ENCODE results near the gene SLC26A6. TPM values are rescaled to one million over a fixed set of nuclear protein-coding genes. Genes with fewer than 3 reads are reported as not detected.

SLC26A6 gene
- total RNA-seq, 2 experiments from 2014 or later: 58.0 to 61.5 TPM

Small RNA genes within 50 kb of the gene (microRNA-seq; reads per million reads assigned to microRNA genes)
- not detected for gene MIR4793
- gene MIR711: not detected

Other genes starting within 250 kb of the SLC26A6 start
- 1 to 10 TPM in 1 of 2 experiments, under 1 TPM in 1; 0.76 to 1.7 TPM for gene PLXNB1, start 205.4 kb downstream of the SLC26A6 start, total RNA-seq
- gene CCDC51, start 195.3 kb downstream of the SLC26A6 start, total RNA-seq: 10 to 100 TPM; 16.3 to 16.5 TPM
- gene TMA7, start 195.2 kb downstream of the SLC26A6 start, total RNA-seq: 100 to 1,000 TPM; 339 to 364 TPM
- gene ATRIP, start 188.7 kb downstream of the SLC26A6 start, total RNA-seq: 10 to 100 TPM; 18.8 to 20.3 TPM
- gene SHISA5, start 131.3 kb downstream of the SLC26A6 start, total RNA-seq: 100 to 1,000 TPM; 195 to 201 TPM
- gene PFKFB4, start 78.7 kb downstream of the SLC26A6 start, total RNA-seq: 10 to 100 TPM; 42.8 to 49.1 TPM
- gene UCN2, start 71.7 kb downstream of the SLC26A6 start, total RNA-seq: not detected
- gene COL7A1, start 40.1 kb downstream of the SLC26A6 start, total RNA-seq: 1 to 10 TPM; 1.2 to 1.6 TPM
- gene UQCRC1, start 25.8 kb downstream of the SLC26A6 start, total RNA-seq: 100 to 1,000 TPM; 196 to 202 TPM
- under 1 TPM in 1 of 2 experiments, not detected in 1; 0.39 TPM for gene TMEM89, start 13.7 kb downstream of the SLC26A6 start, total RNA-seq
- 10 to 100 TPM; 19.5 to 20.2 TPM for gene CELSR3, start 27.4 kb upstream of the SLC26A6 start, total RNA-seq
- gene NCKIPSD, start 50.5 kb upstream of the SLC26A6 start, total RNA-seq: 10 to 100 TPM; 56.5 to 57.1 TPM
- 10 to 100 TPM; 49.6 to 50.4 TPM for gene IP6K2, start 81.8 kb upstream of the SLC26A6 start, total RNA-seq
- gene PRKAR2A, start 212.4 kb upstream of the SLC26A6 start, total RNA-seq: 10 to 100 TPM; 35.9 to 40.2 TPM

All from activated CD8-positive, alpha-beta T cell treated with anti-CD3 and anti-CD28 coated beads, Interleukin-2, amount 10 ng/mL, durations not matched to agents 7 days and 5 days (primary cell).